Measurements from ENCODE around the gene NBEA. TPM values are rescaled to one million over a fixed set of nuclear protein-coding genes. Genes with fewer than 3 reads are reported as not detected.

NBEA gene
- polyA plus RNA-seq, 4 donors: 16.1 to 18.6 (median 17.2) TPM

DNA sequence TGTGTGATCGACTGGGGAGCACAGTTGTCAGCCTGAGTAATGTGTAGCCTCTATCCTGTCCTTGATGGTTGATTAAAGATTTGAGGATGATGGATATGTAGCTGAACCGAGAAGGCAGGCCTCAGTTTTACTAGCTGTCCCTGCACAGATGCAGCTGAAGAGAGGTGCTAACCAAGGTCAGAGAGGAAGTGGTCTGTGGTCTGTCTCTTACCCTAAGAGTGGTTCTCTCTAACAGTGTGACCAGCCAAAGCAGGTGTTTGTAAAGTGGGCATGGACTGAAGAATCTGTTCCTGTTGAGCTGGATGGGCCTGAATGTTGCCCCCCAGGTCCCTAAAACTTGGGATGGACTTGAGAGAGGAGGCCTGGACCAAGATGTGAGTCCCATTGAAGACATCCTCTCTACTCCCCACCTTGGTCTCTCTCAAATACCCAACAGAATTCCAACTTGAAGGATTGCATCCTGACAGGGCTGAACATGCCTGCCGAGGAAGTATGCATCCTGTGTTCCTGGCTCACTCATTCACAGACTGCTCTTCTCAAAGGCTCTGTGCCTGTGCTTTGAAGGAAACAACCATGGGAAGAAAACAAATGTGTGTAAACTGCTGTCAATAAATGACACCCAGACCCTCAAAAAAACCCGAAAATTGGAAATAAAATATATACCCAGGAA lies 310.6 kb downstream of the NBEA start:
- no peak for DNase-seq (ENCODE audit: low read depth in 4 of 4, low spot score in 3 of 4)

DNA sequence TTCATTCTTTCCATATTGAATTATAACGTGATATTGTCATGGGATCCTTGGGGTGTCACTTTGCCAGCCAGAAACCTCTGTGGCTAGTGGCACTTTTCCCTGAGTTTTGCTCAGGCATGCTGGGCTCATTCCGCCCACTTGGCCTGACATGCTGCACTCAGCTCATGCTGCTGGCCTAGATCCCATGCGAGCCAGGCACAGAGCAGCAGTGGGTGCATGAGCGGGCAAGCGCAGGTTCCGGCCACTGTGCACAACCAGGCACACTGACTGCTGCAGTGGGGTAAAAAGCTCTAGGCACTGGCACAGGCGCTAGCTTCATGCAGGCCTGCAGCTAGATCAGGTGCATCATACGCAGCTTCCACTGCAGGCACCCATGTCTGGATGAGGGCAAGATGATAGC lies 313.2 kb downstream of the NBEA start:
- DNase-seq (ENCODE audit: low read depth in 4 of 4, low spot score in 3 of 4): no peak

DNA sequence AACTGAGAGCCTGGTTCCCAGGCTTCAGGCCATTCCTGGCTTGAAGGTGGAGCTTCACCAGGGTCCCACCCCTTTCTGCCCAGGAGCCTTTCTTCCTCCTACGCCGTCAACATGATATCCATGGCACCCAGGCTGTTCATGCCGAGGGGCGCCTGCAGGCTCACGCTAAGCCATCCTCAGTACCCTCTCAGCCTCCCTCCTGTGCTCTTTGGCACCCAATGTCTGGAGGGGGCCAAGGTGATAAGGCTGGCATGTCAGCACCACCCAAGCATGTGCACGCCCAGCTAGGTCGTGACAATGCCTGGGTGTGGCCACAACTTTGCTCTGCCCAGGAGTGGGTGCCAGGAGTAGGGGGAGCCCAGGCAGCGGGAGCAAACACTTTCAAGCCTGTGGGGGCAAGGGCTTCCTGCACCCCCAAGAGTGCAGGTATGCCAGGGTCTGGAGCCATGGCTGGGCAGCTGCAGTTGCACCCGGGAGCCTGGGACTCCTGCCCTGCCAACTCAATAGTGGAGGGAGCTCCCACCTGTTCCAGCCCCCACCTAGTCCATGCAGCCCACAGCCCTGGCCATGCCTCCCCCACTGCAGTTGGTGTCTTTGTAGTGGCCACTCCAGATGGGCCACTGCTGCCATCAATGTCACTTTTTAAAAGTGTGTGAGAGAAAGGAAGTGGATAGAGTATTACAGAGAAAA lies 314.5 kb downstream of the NBEA start:
- DNase-seq (ENCODE audit: low read depth in 4 of 4, low spot score in 3 of 4): no peak

DNA sequence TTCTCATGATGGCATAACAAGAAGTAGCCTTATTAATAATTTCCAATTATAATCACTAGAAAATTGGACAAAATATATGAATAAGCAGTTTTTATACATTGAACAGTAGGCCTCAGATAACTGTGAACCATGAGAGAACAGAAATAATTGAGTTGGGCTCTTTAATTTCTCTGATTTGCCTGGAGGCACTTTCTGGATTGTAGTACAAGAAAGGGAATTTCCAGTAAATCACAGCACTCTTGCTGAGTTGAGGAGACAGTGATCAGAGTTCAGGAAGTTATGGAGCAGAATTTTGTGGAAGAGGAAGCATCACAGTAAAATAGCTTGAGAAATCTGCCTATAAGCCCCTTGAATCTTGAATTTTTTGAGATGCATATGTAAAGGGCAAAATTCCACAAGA lies 318.2 kb downstream of the NBEA start:
- no peak for DNase-seq (ENCODE audit: low read depth in 4 of 4, low spot score in 3 of 4)

DNA sequence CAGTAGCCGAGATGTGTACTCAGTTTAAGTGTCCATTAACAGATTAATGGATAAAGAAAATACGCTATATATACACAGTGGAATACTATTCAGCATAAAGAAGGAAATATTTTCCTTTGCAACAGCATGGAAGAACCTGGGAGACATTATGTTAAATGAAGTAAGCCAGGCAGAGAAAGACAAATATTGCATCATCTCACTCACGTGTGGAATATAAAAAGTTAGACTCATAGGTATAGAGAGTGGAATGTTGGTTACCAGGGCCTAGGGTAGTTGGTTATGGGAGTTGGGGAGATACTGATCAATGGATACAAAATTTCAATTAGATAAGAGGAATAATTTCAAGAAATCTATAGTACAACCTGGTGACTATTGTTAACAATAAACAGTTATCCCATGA lies 324.3 kb downstream of the NBEA start:
- DNase-seq (ENCODE audit: low read depth in 4 of 4, low spot score in 3 of 4): no peak

DNA sequence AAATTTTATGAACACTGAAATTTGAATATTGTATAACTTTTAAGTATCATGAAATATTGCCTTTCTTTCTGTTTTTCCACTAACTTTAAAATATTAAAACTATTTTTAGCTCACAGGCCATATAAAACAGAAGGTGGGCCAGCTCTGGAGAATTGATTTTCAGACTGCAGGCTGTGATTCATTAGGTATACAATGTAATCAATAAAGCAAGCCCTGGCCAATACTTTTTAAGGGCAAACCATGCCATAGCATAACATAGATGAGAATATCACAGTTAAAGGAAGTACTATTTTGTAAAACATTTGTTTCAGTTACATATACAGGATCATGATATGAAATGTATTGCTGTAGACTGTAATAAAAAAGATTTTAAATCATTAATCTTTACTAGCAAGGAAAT lies 336.8 kb downstream of the NBEA start:
- DNase-seq (ENCODE audit: low read depth in 4 of 4, low spot score in 3 of 4): no peak

DNA sequence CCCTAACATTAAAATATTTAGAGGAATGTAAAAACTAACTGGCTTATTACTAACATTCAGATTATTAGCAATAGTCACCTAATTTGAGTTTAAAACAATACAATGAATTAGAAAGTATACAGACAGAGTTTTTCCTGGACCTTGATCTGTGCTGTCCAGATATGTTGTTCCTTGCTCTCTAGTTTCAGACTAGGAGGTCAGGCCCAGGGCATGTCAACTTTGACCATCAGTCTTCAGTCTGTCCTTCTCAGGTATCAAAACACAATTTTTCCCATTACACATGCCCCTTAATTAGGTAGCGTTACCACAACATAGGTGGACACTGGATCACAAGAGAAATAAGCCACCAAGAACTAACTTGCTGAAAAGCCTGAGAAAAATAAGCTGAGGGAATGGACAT lies 337.4 kb downstream of the NBEA start:
- no peak for DNase-seq (ENCODE audit: low read depth in 4 of 4, low spot score in 3 of 4)

DNA sequence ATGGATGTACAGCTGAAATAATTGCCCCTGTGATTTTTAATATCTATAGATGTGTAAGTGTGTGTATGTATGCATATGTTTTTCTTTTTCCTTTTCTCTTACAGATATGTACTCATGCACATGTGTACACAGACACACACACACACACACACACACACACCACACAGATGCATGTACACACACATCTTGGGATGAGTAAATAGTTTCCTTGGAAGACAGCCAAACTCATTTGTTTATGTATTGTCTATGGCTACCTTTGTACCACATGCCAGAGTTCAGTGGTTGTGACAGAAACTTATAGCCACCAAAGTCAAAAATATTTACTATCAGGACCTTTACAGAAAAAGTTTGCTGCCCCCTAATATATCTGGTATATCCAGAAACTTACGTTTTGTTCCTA lies 341.8 kb downstream of the NBEA start:
- no peak for DNase-seq (ENCODE audit: low read depth in 4 of 4, low spot score in 3 of 4)

DNA sequence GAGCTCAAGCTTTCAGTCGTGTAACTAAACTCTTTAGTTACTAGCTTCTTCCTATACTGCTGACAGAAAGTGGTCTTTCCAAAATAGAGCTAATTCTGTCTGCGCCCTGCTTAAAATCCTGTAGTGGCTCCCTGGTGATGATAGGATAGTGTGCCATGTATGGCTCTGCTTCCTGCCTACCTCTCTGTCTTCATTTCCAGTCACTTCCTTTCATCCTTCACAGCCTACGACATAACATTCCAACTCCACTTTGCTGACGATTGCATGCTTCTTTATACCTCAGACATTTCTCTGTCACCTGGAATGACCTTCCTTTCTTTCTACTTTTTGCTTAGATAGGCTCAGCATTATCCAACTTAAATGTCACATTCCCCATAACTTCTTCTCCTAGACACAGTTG lies 343.6 kb downstream of the NBEA start:
- no peak for DNase-seq (ENCODE audit: low read depth in 4 of 4, low spot score in 3 of 4)

DNA sequence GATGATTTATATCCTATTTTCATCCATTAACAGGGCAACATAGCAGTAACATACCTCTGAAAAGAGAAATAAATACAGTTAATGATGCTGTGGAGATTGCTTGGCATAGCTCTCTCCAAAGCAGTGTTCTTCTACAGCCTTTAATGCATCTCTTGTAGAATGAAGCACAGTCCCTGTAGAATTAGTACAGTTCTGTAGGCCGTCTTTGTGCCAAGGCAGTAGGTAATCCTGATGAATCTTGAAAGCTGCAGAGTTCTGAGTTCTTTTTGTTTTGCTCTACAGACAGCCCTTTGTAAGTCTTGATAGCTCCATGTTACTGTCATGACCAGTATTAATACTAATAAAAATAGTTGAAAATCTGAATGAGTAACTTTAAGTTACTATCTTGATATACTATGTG lies 350.3 kb downstream of the NBEA start:
- DNase-seq (ENCODE audit: low read depth in 4 of 4, low spot score in 3 of 4): no peak

DNA sequence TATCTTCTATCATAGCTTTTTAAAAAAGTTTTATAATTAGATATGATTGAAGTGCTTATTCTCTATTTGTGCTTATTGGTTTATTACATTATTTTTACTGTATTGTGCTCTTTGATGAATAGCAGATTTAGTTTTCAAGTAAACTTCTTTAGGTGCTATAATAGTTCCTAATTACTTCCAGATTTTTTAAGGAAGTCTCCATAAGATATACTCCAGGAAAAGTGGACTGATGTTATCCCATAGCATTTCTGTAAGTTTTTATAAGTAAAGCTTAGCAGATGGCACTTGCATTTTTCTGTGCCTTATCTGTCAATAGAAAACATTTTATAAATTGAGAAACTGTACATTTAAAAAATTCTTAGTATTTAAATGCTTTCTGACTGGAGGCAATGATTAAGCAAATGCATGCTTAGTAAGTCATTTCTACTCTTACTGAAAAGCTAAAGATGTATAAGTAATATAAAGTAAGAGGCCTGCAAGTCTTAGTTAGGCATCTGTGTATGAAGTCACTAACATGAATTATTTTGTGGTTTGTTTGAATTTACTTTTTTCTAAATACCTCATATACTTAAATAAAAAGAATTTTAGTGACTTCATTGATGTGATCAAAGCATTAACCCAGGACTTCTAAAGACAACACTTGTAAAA lies 351.6 kb downstream of the NBEA start:
- DNase-seq (ENCODE audit: low read depth in 4 of 4, low spot score in 3 of 4): no peak

DNA sequence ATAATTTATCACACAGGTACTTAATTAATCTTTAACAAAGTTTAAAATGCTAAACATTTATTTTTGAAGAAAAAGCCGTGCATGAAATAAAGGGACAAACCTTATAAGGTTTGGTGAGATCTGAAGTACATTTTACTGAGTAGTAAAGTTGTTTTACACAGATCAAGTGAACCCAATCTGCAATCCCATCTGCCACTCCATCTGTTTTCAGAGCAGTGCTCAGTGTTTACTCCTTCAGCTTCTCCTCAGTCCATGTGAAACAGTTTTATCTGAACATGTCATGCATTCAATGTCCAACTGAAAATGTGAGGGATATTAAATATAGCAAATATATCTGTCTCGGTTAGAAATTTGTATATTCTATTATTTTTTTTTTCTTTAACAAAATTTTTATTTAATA lies 367.6 kb downstream of the NBEA start:
- no peak for DNase-seq (ENCODE audit: low read depth in 4 of 4, low spot score in 3 of 4)

DNA sequence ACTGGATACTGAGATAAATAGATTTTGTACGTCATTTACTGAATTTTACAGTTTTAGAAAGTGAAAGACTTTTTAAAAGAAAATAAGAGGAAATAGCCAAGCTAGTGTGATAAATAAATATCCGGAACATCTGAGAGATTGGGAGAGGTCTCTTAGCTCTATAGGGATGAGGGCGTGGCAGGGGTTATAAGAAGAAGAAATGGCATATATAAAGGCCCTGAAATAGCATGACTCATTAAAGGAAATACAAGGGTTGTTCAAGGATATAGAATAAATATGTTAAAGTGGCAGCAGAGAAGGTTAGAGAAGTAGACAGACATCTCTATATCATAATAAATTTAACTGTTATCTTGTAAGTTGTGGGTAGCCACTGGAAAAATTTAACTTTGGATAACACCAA lies 390.1 kb downstream of the NBEA start:
- no peak for DNase-seq (ENCODE audit: low read depth in 4 of 4, low spot score in 3 of 4)

DNA sequence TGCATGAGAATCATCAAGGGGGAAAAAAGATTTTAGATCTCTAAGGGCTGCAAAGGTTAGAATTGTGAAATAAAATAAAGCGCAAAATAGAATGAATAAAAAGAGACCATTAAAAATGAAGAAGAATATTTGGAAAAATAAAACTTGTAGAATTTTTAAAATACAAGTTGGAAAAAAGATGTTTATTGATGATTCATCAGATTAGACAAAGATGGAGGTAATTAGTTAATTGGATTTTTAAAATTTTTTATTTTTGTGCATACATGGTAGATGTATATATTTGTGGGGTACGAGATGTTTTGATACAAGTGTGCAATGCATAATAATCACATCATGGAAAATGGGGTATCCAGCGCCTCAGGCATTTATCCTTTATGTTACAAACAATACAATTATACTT lies 391.1 kb downstream of the NBEA start:
- no peak for DNase-seq (ENCODE audit: low read depth in 4 of 4, low spot score in 3 of 4)

DNA sequence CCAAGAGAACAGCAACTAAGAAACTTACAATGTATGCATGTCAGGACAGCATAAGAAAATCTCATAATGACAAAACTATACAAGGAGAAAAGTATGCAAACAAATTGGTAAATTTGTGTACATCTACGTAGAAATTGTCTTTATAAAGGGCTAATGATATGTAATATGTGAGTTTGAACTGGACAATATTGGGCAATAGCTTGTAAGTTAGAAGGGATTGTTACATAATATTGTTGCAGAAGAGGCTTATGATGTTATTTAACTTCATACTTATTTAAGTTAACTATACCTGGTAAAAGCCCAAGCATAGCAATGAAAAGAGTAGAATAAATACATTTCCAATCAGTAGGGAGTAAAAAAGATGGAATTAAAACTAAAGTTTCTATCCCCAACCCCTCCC lies 400.4 kb downstream of the NBEA start:
- no peak for DNase-seq (ENCODE audit: low read depth in 4 of 4, low spot score in 3 of 4)

DNA sequence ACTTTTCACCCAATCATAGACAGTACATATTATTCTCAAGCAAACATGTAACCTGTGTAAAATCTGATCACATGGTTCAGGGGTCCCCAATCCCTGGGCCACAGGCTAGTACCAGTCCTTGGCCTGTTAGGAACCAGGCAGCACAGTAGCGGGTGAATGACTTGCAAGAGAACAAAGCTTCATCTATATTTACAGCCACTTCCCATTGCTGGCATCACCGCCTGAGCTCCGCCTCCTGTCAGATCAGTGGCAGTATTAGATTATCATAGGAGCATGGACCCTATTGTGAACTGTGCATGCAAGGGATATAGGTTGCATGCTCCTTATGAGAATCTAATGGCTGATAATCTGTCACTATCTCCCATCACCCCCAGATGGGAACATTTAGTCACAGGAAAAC lies 401.3 kb downstream of the NBEA start:
- DNase-seq (ENCODE audit: low read depth in 4 of 4, low spot score in 3 of 4): no peak

DNA sequence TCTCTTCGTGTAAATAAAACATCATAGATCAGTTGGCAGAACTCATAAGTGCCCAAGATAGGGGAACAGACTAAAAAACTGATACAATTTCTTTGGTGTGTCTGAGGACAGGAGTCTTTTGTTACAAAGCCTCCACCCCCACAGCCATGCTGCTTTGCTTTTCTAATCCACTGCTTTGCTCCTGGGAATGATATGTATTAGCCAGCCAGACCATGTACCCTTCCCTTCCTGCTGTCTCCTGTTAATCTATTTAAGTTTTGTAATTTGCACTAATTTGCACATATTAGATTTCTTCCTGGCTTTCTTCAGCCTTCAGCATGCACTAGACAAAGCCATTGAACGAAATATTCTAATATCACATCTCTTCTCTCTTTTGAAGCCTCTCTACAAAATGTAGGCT lies 403.9 kb downstream of the NBEA start:
- DNase-seq (ENCODE audit: low read depth in 4 of 4, low spot score in 3 of 4): no peak

DNA sequence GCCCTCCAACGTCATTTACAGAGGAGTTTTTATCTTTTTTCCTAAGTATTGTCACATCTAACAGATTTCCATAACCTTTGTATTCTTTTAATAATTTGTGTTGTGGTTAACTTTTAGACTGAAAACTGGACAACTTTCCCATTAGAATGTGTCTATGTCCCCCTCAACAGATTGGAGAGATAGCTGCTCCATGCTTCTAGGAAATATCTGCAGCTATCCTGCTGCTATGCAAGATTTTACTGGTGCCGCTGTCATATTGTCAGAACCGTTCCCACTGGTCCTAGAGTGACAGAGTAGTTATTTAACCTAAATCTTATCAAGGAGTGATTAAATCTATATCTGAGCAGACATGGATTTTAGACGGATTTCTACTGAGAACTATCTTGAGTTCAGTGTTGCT lies 404.4 kb downstream of the NBEA start:
- no peak for DNase-seq (ENCODE audit: low read depth in 4 of 4, low spot score in 3 of 4)

DNA sequence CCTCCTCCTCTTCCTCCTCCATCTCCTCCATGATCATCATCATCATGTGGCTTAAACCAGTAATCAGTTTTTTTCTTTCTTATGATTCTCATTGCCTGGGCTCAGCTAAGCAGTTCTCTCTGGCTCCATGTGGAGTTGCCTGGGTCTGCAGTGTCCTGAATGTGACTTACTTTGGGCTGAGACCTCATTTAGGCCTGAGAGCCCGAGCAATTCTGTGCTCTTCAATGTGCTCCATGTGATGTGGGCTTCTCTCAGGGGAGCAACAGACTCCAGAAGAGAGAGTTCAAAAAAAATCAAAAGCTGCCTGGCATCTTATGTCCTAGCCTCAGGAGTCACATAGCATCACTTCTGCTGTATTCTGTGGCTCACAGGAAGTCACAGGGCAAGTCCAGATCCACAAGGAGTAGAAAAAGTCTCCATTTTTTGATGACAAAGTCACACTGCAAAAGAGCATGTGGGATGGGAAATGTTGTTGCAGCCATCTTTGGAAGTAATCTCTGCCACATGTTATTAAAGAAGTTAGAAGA lies 405.7 kb downstream of the NBEA start:
- no peak for DNase-seq (ENCODE audit: low read depth in 4 of 4, low spot score in 3 of 4)

DNA sequence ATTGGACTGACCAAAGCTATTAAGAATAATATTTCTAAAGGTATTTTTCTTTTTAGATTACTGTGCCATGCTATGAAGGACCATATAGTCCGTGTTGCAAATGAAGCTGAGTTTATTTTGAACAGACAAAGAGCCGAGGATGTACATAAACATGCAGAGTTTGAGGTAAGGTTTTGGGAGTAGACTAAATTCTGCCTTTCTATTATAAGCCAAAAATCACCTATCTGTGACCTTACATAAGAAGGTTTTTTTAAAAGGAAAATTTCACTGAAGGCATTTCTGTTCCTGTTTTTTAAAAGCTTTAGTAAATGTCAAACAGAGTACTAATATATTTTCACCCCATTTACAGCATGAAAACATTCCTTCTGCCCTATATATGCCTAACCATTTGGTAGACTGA lies 407.0 kb downstream of the NBEA start:
- no peak for DNase-seq (ENCODE audit: low read depth in 4 of 4, low spot score in 3 of 4)

DNA sequence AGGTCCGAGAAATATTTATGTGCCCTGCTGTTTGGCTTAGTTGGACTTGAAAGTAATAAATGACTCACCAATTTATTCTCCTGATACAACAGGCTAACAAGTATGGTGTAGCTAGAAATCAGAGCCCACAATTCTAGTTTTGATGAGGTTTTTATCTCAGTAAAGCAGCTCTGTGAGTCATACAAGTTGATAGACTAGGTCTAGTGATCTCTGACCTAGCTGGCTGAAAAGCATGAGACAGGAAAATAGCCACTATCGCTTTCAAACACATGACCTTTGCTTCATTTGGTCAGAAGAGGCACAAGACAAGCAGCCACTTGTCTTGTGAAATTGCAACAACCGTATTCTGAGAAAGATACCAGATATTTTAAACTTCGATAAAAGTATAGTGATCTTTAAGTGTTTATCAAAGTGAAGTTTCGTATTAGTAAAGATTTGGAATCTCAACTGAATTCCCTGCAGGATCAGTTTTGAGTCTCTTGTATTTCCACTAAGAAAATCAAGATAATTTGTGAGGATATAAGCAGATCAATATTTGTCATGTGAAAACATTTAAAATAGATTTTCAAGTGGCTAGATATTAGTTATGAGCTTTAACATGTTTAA lies 407.7 kb downstream of the NBEA start:
- DNase-seq (ENCODE audit: low read depth in 4 of 4, low spot score in 3 of 4): no peak

DNA sequence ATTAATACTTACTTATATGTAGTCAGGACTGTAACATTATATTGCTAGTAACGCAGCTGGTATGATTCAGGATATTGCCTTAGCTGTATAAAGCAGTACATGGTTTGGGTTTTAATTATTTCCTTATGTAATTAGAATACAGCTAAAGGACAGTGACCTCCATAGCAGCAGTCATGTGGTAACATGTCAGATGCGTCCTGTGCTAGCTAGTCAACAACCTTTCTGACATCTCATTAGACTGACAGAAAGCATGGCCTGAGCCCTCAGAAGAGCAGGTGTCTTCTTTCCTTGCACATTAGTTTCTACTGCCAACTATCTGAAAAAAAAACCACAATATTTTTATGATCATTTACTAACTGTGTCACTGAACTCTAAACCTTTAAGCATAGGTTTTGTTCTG lies 412.2 kb downstream of the NBEA start:
- DNase-seq (ENCODE audit: low read depth in 4 of 4, low spot score in 3 of 4): no peak
